ENCODE data around the gene SYT17.

SYT17 gene

DNA sequence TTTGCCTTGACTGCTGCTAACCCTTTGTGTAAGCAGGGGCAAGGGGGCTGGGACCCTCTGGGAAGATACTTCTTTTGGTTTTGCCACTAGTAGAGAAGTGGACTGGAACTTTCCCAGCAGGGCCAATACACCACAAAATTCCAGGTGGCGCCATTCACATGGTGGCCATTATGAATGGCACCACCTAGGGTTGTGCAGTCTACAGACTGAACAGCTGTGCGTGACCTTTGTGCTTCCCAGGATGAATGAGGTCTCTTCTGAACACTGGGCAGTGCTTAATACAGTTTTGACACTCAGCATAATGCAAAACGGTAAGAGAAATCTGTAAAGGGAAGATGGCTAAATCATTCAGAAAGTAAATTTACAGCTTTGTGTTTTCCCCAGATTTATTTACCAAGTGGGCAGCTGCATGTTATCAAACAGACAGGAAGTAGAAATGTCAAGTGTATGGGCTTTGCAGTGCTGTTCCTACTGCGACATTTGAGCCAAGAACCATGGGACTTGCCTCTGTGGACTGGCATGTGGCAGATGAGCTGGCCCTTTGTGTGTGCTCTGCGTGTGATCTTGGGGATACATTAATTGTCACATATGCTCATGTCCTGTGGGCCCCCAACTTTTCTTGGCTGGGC lies 9.2 kb downstream of the SYT17 start:
- DNase-seq (ENCODE audit: low read depth in 2 of 2): no peak
- H3K4me3 ChIP-seq (replicated peaks in 1 of 2; ENCODE audit: low read depth in 2 of 2, low read length in 2 of 2): no peak overlapping the region
- TF ChIP-seq, protein P1, sequence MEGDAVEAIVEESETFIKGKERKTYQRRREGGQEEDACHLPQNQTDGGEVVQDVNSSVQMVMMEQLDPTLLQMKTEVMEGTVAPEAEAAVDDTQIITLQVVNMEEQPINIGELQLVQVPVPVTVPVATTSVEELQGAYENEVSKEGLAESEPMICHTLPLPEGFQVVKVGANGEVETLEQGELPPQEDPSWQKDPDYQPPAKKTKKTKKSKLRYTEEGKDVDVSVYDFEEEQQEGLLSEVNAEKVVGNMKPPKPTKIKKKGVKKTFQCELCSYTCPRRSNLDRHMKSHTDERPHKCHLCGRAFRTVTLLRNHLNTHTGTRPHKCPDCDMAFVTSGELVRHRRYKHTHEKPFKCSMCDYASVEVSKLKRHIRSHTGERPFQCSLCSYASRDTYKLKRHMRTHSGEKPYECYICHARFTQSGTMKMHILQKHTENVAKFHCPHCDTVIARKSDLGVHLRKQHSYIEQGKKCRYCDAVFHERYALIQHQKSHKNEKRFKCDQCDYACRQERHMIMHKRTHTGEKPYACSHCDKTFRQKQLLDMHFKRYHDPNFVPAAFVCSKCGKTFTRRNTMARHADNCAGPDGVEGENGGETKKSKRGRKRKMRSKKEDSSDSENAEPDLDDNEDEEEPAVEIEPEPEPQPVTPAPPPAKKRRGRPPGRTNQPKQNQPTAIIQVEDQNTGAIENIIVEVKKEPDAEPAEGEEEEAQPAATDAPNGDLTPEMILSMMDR (IDR thresholded peaks at IDR 0.05; ENCODE audit: low read depth, low read length): no peak

DNA sequence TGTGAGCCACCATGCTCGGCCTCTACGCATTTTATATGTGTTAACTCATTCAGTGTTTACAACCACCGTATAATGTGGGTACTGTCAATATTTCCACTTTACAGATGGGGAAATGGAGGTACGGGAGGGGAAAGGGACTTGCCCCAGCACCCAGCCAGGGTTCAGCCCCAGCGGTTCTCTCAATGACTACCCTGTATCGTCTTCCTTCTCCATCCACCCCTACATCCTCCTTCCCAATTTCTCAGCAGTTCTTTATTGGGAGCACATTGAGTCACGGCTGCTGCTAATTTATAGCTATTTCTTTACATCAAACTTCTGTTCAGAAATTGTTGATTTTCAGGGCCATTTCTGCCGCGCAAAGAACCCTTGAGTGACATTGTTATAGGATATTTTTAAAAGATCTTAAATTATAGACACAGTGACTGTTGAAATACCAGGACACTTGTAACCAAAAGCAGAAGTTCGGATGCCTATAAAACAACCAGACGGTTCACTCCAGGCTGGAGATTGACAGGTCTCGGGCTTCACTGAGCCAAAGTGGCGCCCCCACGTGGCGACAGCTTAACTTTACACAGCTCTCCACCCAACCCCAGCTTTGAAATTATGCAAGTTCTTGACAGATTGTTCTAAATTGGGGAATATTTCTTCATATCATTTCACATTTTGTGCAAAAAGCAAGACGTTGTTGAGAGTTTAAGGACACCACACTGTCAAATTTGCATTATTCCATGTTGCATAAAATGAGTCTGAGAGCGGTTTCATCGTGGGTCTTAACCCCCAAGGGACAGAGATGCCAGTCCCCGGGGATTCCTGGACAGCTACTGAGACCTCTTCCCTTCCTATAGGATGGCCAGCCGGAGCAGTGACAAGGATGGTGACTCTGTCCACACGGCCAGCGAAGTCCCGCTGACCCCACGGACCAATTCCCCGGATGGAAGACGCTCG lies 11.8 kb downstream of the SYT17 start:
- peak; percentile 48 to 52 for DNase-seq (ENCODE audit: low read depth in 2 of 2)
- TF ChIP-seq, protein P1 (IDR thresholded peaks at IDR 0.05; ENCODE audit: low read depth, low read length): peak; percentile 53
- H3K4me3 ChIP-seq (replicated peaks in 1 of 2; ENCODE audit: low read depth in 2 of 2, low read length in 2 of 2): no peak overlapping the region

DNA sequence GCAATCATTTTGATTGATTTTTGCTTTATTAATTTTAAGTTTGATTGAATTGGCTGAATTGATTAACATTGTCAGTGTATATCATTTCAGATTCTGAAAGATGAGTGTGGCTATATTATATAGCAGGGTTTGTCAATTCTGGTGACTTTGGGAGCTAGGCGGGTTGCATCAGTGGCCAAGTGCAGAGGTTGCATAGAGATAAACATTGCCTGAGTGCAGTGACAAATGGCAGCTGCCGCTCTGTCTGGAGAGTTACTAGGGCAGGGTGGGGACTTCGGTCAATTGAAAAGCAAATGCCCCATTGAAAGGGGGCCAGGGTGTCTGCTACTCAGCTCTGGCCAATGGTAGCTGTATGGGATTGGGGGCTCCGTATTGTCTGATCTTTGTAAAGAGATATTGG lies 12.7 kb downstream of the SYT17 start:
- no peak overlapping the region for H3K4me3 ChIP-seq (replicated peaks in 1 of 2; ENCODE audit: low read depth in 2 of 2, low read length in 2 of 2)
- DNase-seq (ENCODE audit: low read depth in 2 of 2): no peak
- TF ChIP-seq, protein P1 (IDR thresholded peaks at IDR 0.05; ENCODE audit: low read depth, low read length): no peak

DNA sequence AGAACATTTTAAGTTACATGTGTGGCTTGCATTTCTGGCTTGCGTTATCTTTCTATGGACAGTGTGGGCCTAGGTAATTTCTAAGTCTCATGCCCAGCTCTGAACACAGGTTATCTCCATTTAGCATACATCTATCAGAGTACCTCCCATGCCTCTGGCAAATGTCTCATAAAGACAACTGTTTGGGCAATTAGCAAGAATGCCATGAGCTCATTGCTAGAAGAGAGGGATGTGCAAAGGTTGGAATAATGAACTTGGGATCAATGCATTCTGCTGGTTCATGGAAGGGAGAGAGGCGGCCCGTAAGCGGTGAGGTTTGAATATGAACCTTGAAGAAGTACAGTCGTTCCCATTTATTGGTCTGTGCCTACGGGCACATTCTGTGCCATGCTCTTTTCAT lies 14.4 kb downstream of the SYT17 start:
- H3K4me3 ChIP-seq (replicated peaks in 1 of 2; ENCODE audit: low read depth in 2 of 2, low read length in 2 of 2): no peak overlapping the region

DNA sequence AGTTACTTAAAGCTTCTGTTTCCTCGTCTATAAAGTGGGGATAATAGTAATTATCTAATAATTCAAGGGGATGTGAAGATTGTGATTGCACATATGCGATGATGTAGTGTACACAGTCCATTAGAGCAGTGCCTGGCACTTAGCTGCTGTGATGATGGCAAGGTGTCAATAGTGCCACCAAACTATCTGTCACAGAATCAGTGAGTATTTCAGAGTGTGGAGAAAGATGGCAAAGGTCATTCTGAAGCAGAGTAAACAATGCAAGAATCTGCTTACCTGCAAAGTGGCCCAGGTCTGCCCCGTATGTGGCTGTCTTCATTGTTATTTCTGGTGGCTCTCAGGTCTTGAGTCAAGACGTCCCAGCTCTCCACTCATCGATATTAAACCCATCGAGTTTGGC lies 15.1 kb downstream of the SYT17 start:
- TF ChIP-seq, protein P1 (IDR thresholded peaks at IDR 0.05; ENCODE audit: low read depth, low read length): no peak
- no peak overlapping the region for H3K4me3 ChIP-seq (replicated peaks in 1 of 2; ENCODE audit: low read depth in 2 of 2, low read length in 2 of 2)
- DNase-seq (ENCODE audit: low read depth in 2 of 2): no peak

More for the DNA sequence above, 14.4 kb downstream of the SYT17 start:
- TF ChIP-seq, protein P1 (IDR thresholded peaks at IDR 0.05; ENCODE audit: low read depth, low read length): no peak
- DNase-seq (ENCODE audit: low read depth in 2 of 2): no peak

DNA sequence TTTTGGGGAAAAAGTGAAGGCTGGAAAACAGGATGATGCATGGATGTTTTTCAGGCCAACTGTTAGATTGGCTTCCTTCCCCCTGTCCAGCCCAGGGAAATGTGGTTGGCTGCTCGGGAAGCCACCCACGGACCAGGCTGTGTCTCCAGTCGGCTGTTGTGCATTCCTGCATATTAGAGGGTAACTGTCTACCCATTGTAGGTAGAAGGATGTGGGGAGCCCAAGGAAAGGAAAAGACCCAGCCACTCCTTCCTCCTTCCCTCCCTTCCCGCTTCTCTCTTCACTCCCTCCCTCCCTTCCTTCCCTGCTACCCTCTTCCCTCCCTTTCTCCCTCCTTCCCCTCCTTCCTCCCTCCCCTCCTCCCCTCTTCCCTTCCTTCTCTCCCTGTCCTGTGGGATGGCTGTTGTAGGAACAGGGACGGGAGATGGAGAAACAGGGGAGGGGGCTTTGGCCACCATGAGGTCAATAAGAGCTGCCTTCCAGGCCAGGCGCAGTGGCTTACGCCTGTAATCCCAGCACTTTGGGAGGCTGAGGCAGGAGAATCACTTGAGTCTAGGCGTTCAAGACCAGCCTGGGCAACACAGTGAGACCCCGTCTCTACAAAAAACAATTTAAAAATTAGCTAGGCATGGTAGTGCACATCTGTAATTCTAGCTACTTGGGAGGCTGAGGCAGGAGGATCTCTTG lies 16.9 kb downstream of the SYT17 start:
- no peak overlapping the region for H3K4me3 ChIP-seq (replicated peaks in 1 of 2; ENCODE audit: low read depth in 2 of 2, low read length in 2 of 2)
- TF ChIP-seq, protein P1 (IDR thresholded peaks at IDR 0.05; ENCODE audit: low read depth, low read length): no peak
- DNase-seq (ENCODE audit: low read depth in 2 of 2): peak in 1 of 2 donors; percentile 21
